NCI-H1105 (cell line): ENCODE data around the gene PCDHGA11.
"Not testable (repeated sequence)": the region's sequence is repeated elsewhere in the genome, so short reads cannot be mapped to it uniquely, and the experiment has no call there.

Experiments
- DNase-seq: peaks from one replicate; lab custom pipeline; 2025; lab: John Stamatoyannopoulos, UW

Gene PCDHGA11

GRCh38 chr5:141420855-141421488 lies at the start of gene PCDHGA11:
TSS of gene PCDHGA11 (plus strand) at chr5:141421051. CDS start at chr5:141421228, 177 bp downstream.
- no peak for DNase-seq

DNA sequence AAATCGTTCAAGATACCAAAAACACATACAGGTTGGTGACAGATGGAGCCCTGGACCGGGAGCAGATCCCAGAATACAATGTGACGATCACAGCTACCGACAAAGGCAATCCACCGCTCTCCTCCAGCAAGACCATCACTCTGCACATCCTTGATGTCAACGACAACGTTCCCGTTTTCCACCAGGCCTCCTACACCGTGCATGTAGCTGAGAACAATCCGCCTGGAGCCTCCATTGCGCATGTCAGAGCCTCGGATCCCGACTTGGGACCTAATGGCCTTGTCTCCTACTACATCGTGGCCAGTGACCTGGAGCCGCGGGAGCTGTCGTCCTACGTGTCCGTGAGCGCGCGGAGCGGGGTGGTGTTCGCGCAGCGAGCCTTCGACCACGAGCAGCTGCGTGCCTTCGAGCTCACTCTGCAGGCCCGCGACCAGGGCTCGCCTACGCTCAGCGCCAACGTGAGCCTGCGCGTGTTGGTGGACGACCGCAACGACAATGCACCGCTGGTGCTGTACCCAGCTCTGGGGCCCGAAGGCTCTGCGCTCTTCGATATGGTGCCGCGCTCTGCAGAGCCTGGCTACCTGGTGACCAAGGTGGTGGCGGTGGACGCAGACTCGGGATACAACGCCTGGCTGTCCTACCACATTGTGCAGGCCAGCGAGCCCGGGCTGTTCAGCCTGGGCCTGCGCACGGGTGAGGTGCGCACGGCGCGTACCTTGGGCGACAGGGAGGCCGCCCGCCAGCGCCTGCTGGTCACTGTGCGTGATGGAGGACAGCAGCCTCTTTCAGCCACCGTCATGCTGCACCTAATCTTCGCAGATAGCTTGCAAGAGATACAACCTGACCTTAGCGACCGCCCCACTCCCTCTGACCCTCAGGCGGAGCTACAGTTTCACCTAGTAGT lies 49.0 kb upstream of the PCDHGA11 start:
- DNase-seq, result no peak

DNA sequence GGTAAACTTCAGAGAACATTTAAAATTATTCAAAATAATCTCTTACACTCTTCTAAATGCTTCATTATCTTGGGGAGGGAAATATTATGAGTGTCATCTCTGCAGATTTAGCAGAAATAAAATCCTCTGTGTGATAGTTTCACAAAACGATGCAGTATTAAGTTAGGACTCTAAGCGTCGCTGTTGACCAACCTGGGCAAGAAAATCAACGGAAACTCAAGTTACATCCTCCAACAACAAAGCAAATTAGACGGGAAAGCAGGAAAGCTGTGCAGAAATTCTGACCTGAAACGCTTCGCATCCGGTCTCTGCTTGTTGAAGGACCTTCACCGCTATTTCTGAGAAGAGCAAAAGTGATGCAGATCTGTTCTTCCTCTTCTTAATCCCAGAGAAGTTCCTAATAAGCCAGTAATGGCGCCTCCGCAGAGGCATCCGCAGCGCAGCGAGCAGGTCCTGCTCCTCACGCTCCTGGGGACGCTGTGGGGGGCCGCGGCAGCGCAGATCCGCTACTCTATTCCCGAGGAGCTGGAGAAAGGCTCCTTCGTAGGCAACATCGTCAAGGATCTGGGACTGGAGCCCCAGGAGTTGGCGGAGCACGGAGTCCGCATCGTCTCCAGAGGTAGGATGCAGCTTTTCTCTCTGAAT lies 47.1 kb upstream of the PCDHGA11 start, which contains the start of gene PCDHGA6:
TSS of gene PCDHGA6 (plus strand) at position 219 of the 645 bp plus-strand sequence. CDS start at position 412, 193 bp downstream.
- DNase-seq, result no peak

DNA sequence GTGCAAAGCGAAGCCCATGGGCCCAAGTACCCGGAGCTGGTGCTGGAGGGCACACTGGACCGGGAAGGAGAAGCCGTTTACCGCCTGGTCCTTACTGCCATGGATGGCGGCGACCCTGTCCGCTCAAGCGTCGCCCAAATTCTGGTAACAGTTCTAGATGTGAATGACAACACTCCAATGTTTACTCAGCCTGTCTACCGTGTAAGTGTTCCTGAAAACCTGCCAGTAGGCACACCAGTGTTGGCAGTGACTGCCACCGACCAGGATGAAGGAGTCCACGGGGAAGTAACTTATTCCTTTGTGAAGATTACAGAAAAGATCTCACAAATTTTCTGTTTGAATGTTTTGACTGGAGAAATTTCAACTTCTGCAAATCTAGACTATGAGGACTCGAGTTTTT lies 46.2 kb upstream of the PCDHGA11 start:
- no peak for DNase-seq

DNA sequence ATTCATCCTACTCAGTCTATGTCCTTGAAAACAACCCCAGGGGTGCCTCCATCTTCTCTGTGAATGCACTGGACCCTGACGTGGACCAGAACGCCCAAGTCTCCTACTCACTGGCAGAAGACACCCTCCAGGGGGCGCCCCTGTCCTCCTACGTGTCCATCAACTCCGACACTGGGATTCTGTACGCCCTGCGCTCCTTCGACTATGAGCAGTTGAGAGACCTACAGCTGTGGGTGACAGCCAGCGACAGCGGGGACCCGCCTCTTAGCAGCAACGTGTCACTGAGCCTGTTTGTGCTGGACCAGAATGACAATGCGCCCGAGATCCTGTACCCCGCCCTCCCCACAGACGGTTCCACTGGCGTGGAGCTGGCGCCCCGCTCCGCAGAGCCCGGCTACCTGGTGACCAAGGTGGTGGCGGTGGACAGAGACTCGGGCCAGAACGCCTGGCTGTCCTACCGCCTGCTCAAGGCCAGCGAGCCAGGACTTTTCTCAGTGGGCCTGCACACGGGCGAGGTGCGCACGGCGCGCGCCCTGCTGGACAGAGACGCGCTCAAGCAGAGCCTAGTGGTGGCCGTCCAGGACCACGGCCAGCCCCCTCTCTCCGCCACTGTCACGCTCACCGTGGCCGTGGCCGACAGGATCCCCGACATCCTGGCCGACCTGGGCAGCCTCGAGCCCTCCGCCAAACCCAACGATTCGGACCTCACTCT lies 45.3 kb upstream of the PCDHGA11 start:
- DNase-seq, result not testable (repeated sequence)

DNA sequence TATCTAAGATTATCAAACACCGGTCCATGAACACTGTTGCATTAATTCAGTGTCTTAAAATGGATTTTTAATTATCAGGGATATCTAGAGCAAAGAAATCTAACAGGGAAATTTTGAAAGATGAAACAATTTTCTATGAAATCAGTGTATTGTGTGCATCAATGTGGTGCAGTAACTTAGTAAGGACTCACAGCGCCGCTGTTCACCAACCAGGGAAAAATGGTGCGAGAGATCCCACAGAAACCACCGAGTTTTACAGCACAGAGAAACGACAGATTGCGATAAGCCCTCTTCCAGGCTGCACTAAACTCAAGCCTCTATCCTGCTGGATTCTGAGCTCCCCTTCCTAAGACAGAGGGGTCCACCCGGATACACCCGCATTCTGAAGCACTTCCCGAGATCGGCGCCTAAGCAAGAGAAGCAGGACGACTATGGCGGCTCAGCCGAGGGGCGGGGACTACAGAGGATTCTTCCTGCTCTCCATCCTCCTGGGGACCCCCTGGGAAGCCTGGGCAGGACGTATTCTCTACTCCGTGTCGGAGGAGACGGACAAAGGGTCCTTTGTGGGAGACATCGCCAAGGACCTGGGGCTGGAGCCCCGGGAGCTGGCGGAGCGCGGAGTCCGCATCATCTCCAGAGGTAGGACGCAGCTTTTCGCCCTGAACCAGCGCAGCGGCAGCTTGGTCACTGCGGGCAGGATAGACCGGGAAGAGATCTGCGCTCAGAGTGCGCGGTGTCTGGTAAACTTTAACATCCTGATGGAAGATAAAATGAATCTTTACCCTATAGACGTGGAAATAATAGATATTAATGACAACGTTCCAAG lies 38.2 kb upstream of the PCDHGA11 start, which contains the start of gene PCDHGA7:
TSS of gene PCDHGA7 (plus strand) at position 274 of the 826 bp plus-strand sequence. CDS start at position 432, 158 bp downstream.
- no peak for DNase-seq

DNA sequence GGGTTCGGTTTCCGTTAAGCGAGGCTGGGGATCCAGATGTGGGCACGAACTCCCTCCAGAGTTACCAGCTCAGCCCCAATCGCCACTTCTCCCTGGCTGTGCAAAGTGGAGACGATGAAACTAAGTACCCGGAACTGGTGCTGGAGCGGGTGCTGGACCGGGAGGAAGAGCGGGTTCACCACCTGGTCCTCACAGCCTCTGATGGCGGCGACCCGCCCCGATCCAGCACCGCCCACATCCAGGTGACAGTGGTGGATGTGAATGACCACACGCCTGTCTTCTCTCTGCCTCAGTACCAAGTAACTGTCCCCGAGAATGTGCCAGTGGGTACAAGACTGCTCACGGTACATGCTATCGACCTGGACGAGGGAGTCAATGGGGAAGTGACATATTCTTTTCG lies 37.5 kb upstream of the PCDHGA11 start:
- no peak for DNase-seq

GRCh38 chr5:141384471-141385267 lies 36.2 kb upstream of the PCDHGA11 start:
- no peak for DNase-seq

- DNase-seq, result not testable (repeated sequence)
These were observed 33.1 kb upstream of the PCDHGA11 start, which contains the start of gene PCDHGB4 for GRCh38 chr5:141387557-141388311. TSS of gene PCDHGB4 (plus strand) at chr5:141387698. CDS start at chr5:141387885, 187 bp downstream.

DNA sequence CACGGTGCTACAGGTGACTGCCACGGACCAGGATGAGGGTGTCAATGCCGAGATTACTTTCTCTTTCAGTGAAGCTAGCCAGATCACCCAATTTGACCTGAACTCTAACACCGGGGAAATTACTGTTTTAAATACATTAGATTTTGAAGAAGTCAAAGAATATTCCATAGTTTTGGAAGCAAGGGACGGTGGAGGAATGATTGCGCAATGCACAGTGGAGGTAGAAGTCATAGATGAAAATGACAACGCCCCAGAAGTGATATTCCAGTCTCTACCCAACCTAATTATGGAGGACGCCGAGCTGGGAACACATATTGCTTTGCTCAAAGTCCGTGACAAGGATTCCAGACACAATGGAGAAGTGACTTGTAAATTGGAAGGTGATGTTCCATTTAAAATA lies 32.2 kb upstream of the PCDHGA11 start:
- DNase-seq, result no peak

GRCh38 chr5:141389153-141390042 lies 31.5 kb upstream of the PCDHGA11 start:
- DNase-seq, result no peak

GRCh38 chr5:141392429-141393198 lies 28.2 kb upstream of the PCDHGA11 start, which contains the start of gene PCDHGA8:
TSS of gene PCDHGA8 (plus strand) at chr5:141392633. CDS start at chr5:141392814, 181 bp downstream.
- DNase-seq, result no peak

DNA sequence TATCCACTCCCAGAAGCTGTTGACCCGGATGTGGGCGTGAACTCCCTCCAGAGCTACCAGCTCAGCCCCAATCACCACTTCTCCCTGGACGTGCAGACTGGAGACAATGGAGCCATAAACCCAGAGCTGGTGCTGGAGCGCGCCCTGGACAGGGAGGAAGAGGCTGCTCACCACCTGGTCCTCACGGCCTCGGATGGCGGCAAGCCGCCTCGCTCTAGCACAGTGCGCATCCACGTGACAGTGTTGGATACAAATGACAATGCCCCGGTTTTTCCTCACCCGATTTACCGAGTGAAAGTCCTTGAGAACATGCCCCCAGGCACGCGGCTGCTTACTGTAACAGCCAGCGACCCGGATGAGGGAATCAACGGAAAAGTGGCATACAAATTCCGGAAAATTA lies 27.6 kb upstream of the PCDHGA11 start:
- DNase-seq, result no peak

GRCh38 chr5:141394401-141395187 lies 26.3 kb upstream of the PCDHGA11 start:
- not testable (repeated sequence) for DNase-seq

DNA sequence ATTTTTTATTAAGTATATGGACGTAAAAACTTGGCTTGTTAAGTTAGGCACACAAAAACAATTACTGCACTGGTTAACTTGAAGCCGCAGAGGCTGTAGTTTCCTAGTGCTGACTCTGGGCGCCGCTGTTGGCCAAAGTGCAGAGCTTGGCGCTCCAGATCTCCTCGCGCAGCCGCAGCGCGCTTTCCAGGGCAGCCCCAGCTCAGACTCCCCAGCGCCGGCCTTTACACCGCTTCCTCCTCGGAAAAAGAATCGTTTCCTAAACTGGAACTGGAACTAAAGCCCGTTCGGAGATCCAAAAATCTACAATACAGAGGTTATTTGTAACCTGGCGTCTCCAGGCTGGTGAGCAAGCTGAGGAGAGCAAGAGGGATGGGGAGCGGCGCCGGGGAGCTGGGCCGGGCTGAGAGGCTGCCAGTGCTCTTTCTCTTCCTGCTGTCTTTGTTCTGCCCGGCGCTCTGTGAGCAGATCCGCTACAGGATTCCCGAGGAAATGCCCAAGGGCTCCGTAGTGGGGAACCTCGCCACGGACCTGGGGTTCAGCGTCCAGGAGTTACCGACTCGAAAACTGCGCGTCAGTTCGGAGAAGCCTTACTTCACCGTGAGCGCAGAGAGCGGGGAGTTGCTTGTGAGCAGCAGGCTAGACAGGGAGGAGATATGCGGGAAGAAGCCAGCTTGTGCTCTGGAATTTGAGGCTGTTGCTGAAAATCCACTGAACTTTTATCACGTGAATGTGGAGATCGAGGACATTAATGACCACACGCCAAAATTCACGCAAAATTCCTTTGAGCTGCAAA lies 22.9 kb upstream of the PCDHGA11 start, which contains the start of gene PCDHGB5:
TSS of gene PCDHGB5 (plus strand) at position 192 of the 796 bp plus-strand sequence. CDS start at position 373, 181 bp downstream.
- not testable (repeated sequence) for DNase-seq
